Stimulated activated CD4-positive, alpha-beta T cell treated with anti-CD3 and anti-CD28 coated beads, TNF-alpha, amount 100 ng/mL, for 4 hours (primary cell): ENCODE data around the gene ZNF432.

ENCODE experiments used
- DNase-seq, 3 experiments: peaks; one replicate each; pipeline ENCODE4 v3.0.0-alpha.2; 2020; ENCODE audit warnings: low read depth in 3 of 3

ZNF432 gene

GRCh38 chr19:52010674-52011073 lies 38.0 kb downstream of the ZNF432 start:
- no peak for DNase-seq

GRCh38 chr19:52007806-52008557 lies 40.7 kb downstream of the ZNF432 start, which contains the start of gene ZNF615:
TSS of gene ZNF615 (minus strand) at chr19:52008211. CDS start at chr19:52003711, 4,500 bp downstream.
- DNase-seq, result peak; percentile 76 to 80 (median 78)

GRCh38 chr19:52007451-52007805 lies 41.2 kb downstream of the ZNF432 start:
- no peak for DNase-seq

- no peak for DNase-seq
These were observed 54.5 kb downstream of the ZNF432 start for GRCh38 chr19:51994048-51994644.

- DNase-seq, result no peak
These were observed 55.2 kb downstream of the ZNF432 start for GRCh38 chr19:51993422-51993821.

- DNase-seq, result peak; percentile 48 to 83 (median 74)
These were observed 62.0 kb downstream of the ZNF432 start, which contains the start of gene ZNF350 for GRCh38 chr19:51986309-51987291. TSS of gene ZNF350 (minus strand) at chr19:51986840. CDS start at chr19:51974360, 12,480 bp downstream.

GRCh38 chr19:51983361-51983760 lies 65.3 kb downstream of the ZNF432 start:
- DNase-seq, result no peak
